IMR-90 (cell line): ENCODE results near the gene PRR9. TPM values are rescaled to one million over a fixed set of nuclear protein-coding genes. Genes with fewer than 3 reads are reported as not detected.

Source experiments
- ATAC-seq: fragments of 200-7000 bp; cut with Tn5 transposase; 2 replicates; pipeline ENCODE4 v1.9.1; 2020; ENCODE audit warnings: low read depth, mild to moderate bottlenecking, moderate library complexity
- BruUV-seq: library from RNA; stranded (reverse); fragments of 400-500 nt; replicated peaks from 2 replicates; lab custom pipeline; 2021; lab: Mats Ljungman, UMichigan
- CTCF ChIA-PET: fragments of 300-600 bp; formaldehyde crosslinking; extraction: SDS; loops from one replicate; lab custom pipeline; 2021; ENCODE audit warnings: antibody characterized with exemption; lab: Yijun Ruan, JAX
- POLR2A ChIA-PET: fragments of 300-600 bp; sonication (Branson Sonifier 250); formaldehyde crosslinking; loops from one replicate; lab custom pipeline; 2022; ENCODE audit warnings: antibody characterized with exemption; ENCODE audit not compliant: unreplicated experiment; lab: Charles Lee
- DNase-seq: peaks from one replicate; pipeline ENCODE4 v3.0.0; 2013
- H2AFZ ChIP-seq: replicated peaks from 2 replicates; pipeline ENCODE3; 2013; ENCODE audit warnings: low read length, mild to moderate bottlenecking; ENCODE audit not compliant: poor library complexity
- H2AK5ac ChIP-seq: 2 replicates; pipeline ENCODE4 v1.6.1; 2013; ENCODE audit warnings: low read depth, low read length, inconsistent platforms
- H2AK9ac ChIP-seq: replicated peaks from 2 replicates; pipeline ENCODE3; 2013; ENCODE audit warnings: mild to moderate bottlenecking, low read depth, low read length, moderate library complexity; ENCODE audit not compliant: poor library complexity
- H2BK120ac ChIP-seq: 2 replicates; pipeline ENCODE4 v1.6.1; 2013; ENCODE audit warnings: low read depth, low read length, inconsistent platforms
- H2BK15ac ChIP-seq: 3 replicates; pipeline ENCODE4 v1.6.1; 2013; ENCODE audit warnings: low read depth, low read length, inconsistent platforms
- H2BK20ac ChIP-seq: 2 replicates; pipeline ENCODE4 v1.6.1; 2013; ENCODE audit warnings: low read depth, mild to moderate bottlenecking, inconsistent platforms, low read length, moderate library complexity
- H2BK5ac ChIP-seq: 2 replicates; pipeline ENCODE4 v1.6.1; 2013; ENCODE audit warnings: mild to moderate bottlenecking, low read depth, low read length, inconsistent platforms; ENCODE audit not compliant: poor library complexity, severe bottlenecking
- H3K14ac ChIP-seq: replicated peaks from 2 replicates; pipeline ENCODE4 v1.6.1; 2013; ENCODE audit warnings: low read depth, low read length, inconsistent platforms
- H3K18ac ChIP-seq: 2 replicates; pipeline ENCODE4 v1.6.1; 2013; ENCODE audit warnings: low read depth, low read length, control low read depth
- H3K23ac ChIP-seq: 2 replicates; pipeline ENCODE4 v1.6.1; 2013; ENCODE audit warnings: low read depth, low read length, inconsistent platforms
- H3K27ac ChIP-seq: 2 replicates; pipeline ENCODE4 v1.5.1; 2013; ENCODE audit warnings: mild to moderate bottlenecking, control low read depth, low read length; ENCODE audit not compliant: insufficient read depth
- H3K27me3 ChIP-seq: 2 replicates; pipeline ENCODE4 v1.6.1; 2013; ENCODE audit warnings: low read length; ENCODE audit not compliant: control insufficient read depth, insufficient read depth
- H3K36me3 ChIP-seq: 2 replicates; pipeline ENCODE4 v1.6.1; 2013; ENCODE audit warnings: low read length, mixed read lengths; ENCODE audit not compliant: control insufficient read depth, insufficient read depth
- H3K4ac ChIP-seq: 2 replicates; pipeline ENCODE4 v1.6.1; 2013; ENCODE audit warnings: low read depth, low read length, inconsistent platforms
- H3K4me1 ChIP-seq: 2 replicates; pipeline ENCODE4 v1.6.1; 2013; ENCODE audit warnings: low read length, mixed read lengths; ENCODE audit not compliant: control insufficient read depth, insufficient read depth
- H3K4me2 ChIP-seq: 2 replicates; pipeline ENCODE4 v1.6.1; 2013; ENCODE audit warnings: low read depth, mild to moderate bottlenecking, control low read depth, low read length, moderate library complexity
- H3K4me3 ChIP-seq: 2 replicates; pipeline ENCODE4 v1.5.1; 2013; ENCODE audit warnings: low read depth, mild to moderate bottlenecking, control low read depth, low read length, moderate library complexity; ENCODE audit not compliant: insufficient read depth
- H3K56ac ChIP-seq: 2 replicates; pipeline ENCODE4 v1.6.1; 2013; ENCODE audit warnings: low read length, inconsistent platforms; ENCODE audit not compliant: insufficient read depth; ENCODE audit errors: extremely low read depth
- H3K79me1 ChIP-seq, 2 experiments: 2 replicates each; pipeline ENCODE4 v1.6.1; 2013; ENCODE audit warnings: low read length in 2 of 2, inconsistent platforms in 1 of 2, low read depth in 1 of 2
- H3K9ac ChIP-seq: 2 replicates; pipeline ENCODE4 v1.6.1; 2013; ENCODE audit warnings: low read depth, low read length, control low read depth
- H3K9me1 ChIP-seq: 2 replicates; pipeline ENCODE4 v1.6.1; 2013; ENCODE audit warnings: low read length, inconsistent platforms; ENCODE audit not compliant: insufficient read depth
- H3K9me3 ChIP-seq: 2 replicates; pipeline ENCODE4 v1.6.1; 2013; ENCODE audit warnings: low read length; ENCODE audit not compliant: control insufficient read depth, insufficient read depth
- H4K20me1 ChIP-seq: 2 replicates; pipeline ENCODE4 v1.6.1; 2013; ENCODE audit warnings: low read length, inconsistent platforms; ENCODE audit not compliant: insufficient read depth
- H4K5ac ChIP-seq: 2 replicates; pipeline ENCODE4 v1.6.1; 2013; ENCODE audit warnings: mild to moderate bottlenecking, low read depth, low read length, control low read depth
- H4K8ac ChIP-seq, 2 experiments: 2 replicates each; pipeline ENCODE4 v1.6.1; 2013; ENCODE audit warnings: low read depth in 2 of 2, low read length in 2 of 2, control low read depth in 1 of 2, inconsistent platforms in 1 of 2
- H4K91ac ChIP-seq: 2 replicates; pipeline ENCODE4 v1.6.1; 2013; ENCODE audit warnings: low read depth, low read length, inconsistent platforms; ENCODE audit not compliant: insufficient read depth
- BHLHE40 ChIP-seq: fragments of 150-350 bp; IDR thresholded peaks from 2 replicates; pipeline ENCODE4 v1.6.1; 2016; ENCODE audit warnings: mild to moderate bottlenecking, low read depth, low read length
- CEBPB ChIP-seq: IDR thresholded peaks from 2 replicates; pipeline ENCODE4 v1.6.1; 2012; ENCODE audit warnings: low read depth, low read length, improper control_type of control experiment
- CHD1 ChIP-seq: IDR thresholded peaks from 2 replicates; pipeline ENCODE4 v1.6.1; 2012; ENCODE audit warnings: low read depth, low read length, improper control_type of control experiment
- CTCF ChIP-seq: conservative IDR thresholded peaks from 2 replicates; pipeline ENCODE4 v1.5.1; 2012; ENCODE audit warnings: mild to moderate bottlenecking, low read depth, low read length, improper control_type of control experiment
- MAFK ChIP-seq: IDR thresholded peaks from 2 replicates; pipeline ENCODE4 v1.6.1; 2012; ENCODE audit warnings: low read depth, low read length, improper control_type of control experiment
- MAZ ChIP-seq: IDR thresholded peaks from 2 replicates; pipeline ENCODE4 v1.6.1; 2012; ENCODE audit warnings: low read depth, mild to moderate bottlenecking, low read length, improper control_type of control experiment, moderate library complexity, borderline replicate concordance
- MXI1 ChIP-seq: IDR thresholded peaks from 2 replicates; pipeline ENCODE4 v1.6.1; 2012; ENCODE audit warnings: low read depth, mild to moderate bottlenecking, low read length, moderate library complexity, borderline replicate concordance
- POLR2A ChIP-seq: IDR thresholded peaks from 2 replicates; pipeline ENCODE4 v1.6.1; 2012; ENCODE audit warnings: mild to moderate bottlenecking, low read depth, low read length
- RAD21 ChIP-seq: IDR thresholded peaks from 2 replicates; pipeline ENCODE4 v1.6.1; 2012; ENCODE audit warnings: low read length, improper control_type of control experiment
- RFX5 ChIP-seq: IDR thresholded peaks from 2 replicates; pipeline ENCODE4 v1.8.0; 2012; ENCODE audit warnings: low read depth, mild to moderate bottlenecking, low read length, moderate library complexity
- WGBS, 2 experiments: methylation state at CpG; one replicate each; pipeline versions ENCODE4 v1.1.5 to v1.1.7; 2013; ENCODE audit warnings: missing lambda C conversion rate in 2 of 2; ENCODE audit not compliant: insufficient read length in 1 of 2; ENCODE audit errors: extremely low coverage in 2 of 2; 5-methylcytosine and 5-hydroxymethylcytosine counted together
- dilution Hi-C: fragments of 300-500 bp; cut with HindIII; formaldehyde crosslinking; loops from one replicate; pipeline ENCODE4 v1.14.3; 2018; ENCODE audit warnings: low sequenced_read_pairs; ENCODE audit not compliant: unreplicated experiment
- in situ Hi-C: fragments of 300-500 bp; cut with MboI; formaldehyde crosslinking; loops from 3 replicates; pipeline ENCODE4 v1.14.3; 2019; ENCODE audit warnings: low sequenced_read_pairs, inconsistent platforms, mixed read lengths
- intact Hi-C: fragments of 100-400 bp; cut with micrococcal nuclease; formaldehyde crosslinking; loops from 2 replicates; pipeline ENCODE4 v1.10.0; 2022
- polyA plus RNA-seq, 3 experiments: library from polyadenylated mRNA; depleted of rRNA; stranded (reverse); fragments of >200 nt; gene quantifications; 2 replicates each; pipeline ENCODE4 v1.2.3, GENCODE V29; 2012; ENCODE audit warnings: low replicate concordance in 1 of 3
- total RNA-seq: library from RNA; depleted of rRNA; stranded (reverse); fragments of >200 nt; gene quantifications from 2 replicates; pipeline ENCODE4 v1.2.3, GENCODE V29; 2012

The PRR9 gene
- total and polyA plus RNA-seq, 2 of the 4 experiments (the other 2 are of a cell fraction): not detected

- Histone ChIP-seq H3K18ac (no peak overlapping the region), H3K4me2 (no peak overlapping the region), H2AK5ac (no peak overlapping the region), H3K56ac (no peak overlapping the region), H3K27me3 (no peaks in the 10 kb centered on the region), H4K91ac (no peak overlapping the region), H2BK15ac (no peak overlapping the region), H3K36me3 (no peaks in the 10 kb centered on the region), H3K79me1 (no peaks in the 10 kb centered on the region), H4K8ac (no peak overlapping the region), H3K4me3 (no peak overlapping the region), H3K4ac (no peak overlapping the region), H3K9ac (no peak overlapping the region), H3K4me1 (no peaks in the 10 kb centered on the region), H2AFZ (no peak overlapping the region), H2BK5ac (no peak overlapping the region), H3K23ac (no peak overlapping the region), H2BK20ac (no peak overlapping the region), H2BK120ac (no peak overlapping the region), H3K14ac (no peak overlapping the region), H4K5ac (no peak overlapping the region), H3K9me3 (no peaks in the 10 kb centered on the region), H3K27ac (no peak overlapping the region), H4K20me1 (no peaks in the 10 kb centered on the region), H2AK9ac (no peak overlapping the region), H3K9me1 (no peaks in the 10 kb centered on the region)
- ChIA-PET POLR2A (no interaction called here), CTCF (no interaction called here)
- ATAC-seq (no peak), DNase-seq (no peak)
- dilution Hi-C loops (no loop called here), intact Hi-C loops (no loop called here), in situ Hi-C loops (loop anchor here (25.0 kb wide), 1 partner anchor 540 kb away; the partner anchor contains the start of gene LCE2D)
- TF ChIP-seq RFX5 (no peak), MAFK (no peak), MAZ (no peak), BHLHE40 (no peak), POLR2A (no peak), CTCF (no peak), CEBPB (no peak), RAD21 (no peak), CHD1 (no peak), MXI1 (no peak)
- BruUV-seq: no TSS peak
- WGBS, 2 experiments: no CpG with 5 or more reads among the region's 4 CpGs
These were observed 15.4 kb upstream of the PRR9 start for GRCh38 chr1:153202006-153202405.
